ENCODE measurements around the gene EEFSEC.

EEFSEC gene

DNA sequence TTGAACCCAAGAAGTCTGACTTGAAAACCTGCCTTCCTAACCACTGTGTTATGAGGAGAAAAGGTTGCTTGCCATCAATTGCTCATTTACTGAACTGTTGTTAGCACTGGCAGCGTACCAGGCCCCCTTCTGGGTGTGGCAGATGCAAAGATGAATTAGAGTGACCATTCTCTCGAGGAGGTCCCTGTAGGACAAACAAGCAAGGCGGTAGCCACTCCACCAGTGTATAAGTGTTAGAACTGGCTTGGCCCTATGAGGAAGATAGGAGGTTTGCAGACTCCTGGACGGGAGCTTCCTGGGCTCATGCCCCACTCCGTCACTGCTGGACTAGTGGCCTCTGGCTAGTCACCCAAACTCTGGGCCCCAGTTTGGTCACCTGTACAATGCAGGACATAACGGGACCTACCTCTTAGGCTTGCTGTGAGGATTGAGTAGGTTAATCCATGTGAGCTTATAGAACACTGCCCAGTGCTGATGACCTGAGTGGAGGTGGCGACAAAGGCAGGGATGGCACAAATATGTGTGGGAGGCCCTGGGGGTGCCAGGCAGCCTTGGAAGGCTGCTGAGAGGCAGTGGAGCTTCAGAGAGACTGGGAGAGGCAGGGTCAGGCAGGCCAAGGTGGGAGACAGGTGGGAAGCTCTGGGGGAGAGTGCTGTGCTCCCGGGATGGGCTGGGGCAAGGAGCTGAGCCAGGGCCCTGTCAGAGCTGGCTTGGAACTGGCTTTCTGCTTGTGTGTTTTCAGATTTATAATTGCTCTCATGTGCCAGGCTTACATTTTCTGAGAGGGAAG, 167.5 kb downstream of the EEFSEC start:
- peak; percentile 45 for DNase-seq

DNA sequence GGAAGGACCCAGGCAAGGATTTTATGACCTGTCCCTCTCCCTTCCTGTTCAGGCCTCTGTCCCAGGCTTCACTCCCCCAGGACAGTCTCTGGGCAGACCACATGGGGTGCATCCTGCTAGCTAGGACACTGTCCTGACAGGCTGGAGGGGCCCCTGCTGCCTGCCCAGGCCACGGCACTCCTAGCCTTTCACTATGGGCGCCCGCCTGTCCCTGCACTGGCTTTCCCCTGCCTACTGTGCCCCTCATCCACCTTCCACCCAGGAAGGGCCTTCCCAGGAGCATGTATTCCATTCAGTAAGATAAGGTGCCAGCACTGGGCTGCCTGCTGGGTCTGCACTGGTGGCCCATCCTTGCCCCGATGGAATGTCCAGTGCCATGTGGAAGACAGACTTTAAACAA, 168.1 kb downstream of the EEFSEC start:
- DNase-seq, result peak; percentile 40

DNA sequence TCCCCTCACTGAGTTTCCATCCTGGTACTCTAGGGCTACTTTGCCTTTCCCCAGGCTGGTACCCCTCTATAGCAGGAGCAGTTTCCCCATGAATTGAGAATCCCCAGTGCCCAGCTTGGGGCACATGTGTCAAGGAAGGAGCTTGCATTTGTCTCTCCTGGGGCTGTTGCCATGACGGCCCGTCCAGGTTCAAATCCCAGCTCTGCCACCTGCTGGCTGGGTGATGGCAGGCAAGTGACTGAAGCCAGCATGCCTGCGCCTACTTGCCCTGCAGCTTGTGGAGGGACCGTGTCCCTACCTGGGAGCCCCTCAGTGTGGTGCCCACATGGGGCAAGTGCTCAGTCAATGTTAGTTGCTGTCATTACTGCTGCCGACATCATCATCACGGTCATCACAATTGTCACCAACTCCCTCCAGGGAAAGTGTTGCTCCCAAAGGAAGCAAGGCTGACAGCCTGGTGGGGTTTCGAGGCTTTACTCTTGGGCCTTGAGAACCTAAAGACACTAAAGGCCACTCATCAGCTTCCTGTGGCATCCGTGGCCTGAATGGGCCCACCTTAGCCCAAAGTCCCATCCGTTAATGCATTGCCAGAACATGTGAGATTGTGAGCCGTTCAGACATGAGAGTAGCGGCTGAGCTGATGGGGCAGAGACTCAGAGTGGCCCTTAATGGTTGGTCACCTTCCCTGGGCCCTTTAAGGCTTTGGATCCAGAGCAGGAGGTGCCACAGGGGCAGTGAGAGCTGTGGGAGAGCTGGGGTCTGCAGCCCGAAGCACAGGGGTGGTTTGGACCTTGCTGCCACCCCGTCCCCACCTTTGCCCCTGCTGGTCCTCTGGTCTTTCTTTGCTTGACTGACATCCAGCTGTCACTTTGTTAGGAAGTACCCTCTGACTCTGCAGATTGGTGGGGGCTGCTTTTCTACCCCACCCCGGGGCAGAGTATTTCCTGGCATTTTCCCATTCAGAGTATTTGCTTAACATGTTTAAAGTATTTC, 169.0 kb downstream of the EEFSEC start:
- peak; percentile 65 for DNase-seq

DNA sequence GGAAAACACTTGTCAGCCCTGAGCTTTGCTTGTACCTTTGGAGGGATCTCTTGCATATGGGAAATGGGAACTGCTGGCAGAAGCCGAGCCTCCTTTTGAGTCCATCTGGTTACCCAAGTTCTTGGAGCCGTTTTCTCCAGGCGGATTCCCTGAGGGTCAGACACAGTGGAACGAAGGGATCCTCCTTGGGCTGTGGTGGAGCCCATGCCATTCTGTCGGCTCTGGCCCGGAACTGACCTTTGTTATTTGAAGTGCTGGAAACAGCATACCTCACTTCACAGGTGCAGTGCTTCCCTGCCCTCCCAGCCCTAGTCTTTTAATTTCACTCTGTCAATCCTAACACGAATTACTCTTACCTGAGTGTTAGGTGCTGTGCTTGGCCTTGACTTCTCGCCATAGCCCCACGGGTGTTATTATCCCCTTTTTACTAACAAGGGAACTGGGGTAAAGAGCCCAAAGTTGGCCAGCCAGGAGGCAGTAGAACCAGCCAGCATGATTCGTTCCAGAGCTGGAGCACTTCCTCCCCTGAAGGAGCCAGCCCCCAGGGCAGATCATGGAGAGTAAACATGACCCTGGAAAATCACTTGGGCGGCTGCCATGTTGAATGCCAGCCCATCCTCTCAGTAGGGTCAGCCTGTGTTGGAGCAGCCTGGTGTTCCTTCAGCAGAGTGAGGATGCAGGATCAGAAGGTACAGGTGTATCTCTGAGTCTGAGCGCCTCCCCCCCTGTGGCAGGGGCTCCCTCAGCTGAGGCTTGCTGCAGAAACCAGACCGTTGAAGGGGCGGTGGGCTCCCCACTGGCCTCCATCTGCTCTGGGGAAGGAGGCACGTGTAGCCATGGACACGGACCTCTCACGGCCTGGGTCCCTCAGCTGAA, 170.2 kb downstream of the EEFSEC start:
- DNase-seq, result peak; percentile 33

DNA sequence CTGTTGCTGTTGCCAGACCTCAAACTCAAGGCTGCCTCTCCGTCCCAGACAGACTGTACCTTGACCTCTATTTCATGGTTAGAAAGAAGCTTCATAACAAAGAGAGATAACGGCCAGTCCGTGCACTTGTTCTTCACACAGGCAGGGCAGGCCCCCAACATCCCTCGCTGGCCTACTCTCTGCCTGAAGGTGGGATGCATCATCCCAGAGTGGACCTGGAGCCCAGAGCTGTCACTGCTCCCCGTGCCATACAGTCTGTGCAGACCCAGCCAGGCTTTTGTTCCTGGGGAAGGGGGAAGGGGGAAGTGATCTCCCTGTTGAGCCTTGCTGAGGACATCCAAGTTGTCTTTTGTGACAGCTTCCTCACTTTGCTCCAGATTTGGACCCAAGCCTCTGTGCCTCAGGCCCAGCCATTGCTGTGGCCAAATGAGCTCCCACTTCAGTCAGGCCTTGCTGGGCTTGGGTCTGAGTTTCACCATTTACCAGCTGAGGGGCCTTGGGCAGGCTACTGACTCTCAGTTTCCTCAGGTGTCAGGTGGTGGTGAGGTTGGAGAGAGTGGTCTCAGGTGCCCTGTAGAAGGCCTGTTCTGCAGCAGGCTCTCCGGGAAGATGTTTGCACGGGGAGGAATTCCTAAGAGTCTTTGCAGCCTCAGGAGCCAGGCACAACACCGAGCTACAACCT, 171.8 kb downstream of the EEFSEC start:
- peak; percentile 40 for DNase-seq

DNA sequence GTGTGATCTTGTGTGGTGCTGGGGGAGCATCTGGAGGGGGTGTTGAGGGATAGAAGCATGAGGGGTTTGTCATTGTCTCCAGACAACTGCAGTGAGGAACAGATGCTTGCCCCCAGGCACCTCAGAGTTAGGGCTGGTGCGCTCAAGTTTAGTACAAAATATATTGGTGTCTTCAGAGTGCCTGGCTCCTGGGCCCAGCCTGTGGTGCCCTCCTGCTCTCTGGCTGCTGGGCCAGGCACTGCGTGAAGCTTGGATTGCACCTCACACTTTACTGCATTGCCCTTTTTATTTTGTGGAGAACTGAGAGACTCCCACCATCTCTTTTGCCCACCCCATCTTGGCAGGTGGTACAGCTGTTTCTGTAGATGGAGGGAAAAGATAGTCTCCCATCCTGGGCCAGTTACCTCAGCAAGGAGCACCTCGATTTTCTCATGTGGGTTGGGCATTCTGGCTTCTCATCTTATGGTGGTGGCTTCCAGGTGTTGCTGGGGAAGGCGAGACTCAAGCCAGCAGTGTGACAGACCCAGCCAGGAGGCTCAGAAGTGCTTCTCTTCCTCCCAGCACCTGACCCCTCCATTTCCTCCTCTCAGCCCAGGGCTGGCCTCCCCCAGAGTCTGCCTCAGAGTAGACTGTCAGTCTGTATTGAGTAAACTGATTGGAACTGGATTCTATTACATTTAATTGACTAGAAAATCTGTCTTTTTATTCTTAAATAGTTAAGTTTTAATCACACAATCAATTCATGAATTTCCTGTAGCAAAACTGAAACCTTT, 173.0 kb downstream of the EEFSEC start:
- DNase-seq, result peak; percentile 39

DNA sequence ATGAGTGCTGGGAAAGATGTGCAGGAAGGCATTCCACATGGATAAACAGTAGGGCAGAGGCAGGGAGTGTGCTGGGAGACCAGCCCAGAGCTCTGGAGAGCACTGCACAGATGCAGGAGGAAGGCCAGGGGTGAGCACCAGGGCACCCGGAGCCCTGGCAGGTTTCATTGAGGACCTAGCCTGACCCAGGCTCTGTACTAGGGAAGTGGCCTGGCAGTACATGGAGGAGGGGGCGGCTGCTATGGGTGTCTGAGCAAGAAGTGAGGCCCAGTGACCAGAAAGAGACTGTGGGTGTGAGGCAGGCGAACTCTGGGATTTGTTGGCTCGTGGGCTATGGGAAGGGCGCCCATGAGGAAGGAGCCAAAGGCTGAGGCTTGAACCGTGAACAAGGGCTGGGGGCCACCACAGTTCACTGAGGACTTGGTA, 174.3 kb downstream of the EEFSEC start:
- peak; percentile 18 for DNase-seq

DNA sequence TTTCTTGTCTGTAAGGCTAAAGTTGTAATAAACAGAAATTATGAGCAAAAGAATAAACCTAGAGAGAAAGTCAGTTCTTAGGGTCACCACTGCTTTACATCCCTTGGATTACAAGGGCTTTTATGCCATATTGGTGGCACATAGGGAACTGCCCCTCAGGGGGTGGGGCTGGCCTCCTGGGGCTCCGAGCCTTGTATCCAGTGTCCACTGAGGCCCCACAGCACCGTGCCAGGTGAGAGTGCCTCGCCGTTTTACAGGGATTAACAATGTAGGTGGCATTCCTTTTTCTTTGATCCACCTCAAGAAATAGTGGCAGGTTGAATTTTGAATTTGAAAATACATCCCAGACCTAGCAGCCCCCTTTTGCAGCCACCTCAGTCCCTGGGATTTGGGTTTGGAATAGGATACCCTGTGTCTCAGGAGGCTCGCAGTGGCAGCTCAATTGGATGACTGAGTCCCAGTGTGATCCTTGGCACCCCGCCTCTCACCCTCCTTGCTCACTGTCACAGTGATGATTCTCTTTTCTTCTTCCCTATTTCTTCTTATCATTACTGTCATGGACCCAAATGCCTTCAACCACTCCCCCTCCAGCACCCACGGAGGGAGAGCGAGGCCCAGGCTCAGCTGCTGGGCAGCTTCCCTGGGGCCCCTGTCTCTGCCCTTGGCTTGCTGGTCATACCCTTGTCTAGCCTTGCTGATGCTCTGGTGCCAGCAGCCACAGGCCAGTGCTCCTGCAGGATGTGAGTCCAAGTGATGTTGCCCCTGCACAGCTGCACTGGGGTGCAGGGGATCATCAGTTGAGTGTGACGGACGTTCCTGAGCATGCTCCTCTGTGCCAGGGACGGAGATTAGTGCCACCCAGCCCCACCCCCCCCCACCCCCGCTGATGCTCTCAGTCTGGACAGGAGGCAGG, 175.5 kb downstream of the EEFSEC start:
- DNase-seq, result peak; percentile 32

DNA sequence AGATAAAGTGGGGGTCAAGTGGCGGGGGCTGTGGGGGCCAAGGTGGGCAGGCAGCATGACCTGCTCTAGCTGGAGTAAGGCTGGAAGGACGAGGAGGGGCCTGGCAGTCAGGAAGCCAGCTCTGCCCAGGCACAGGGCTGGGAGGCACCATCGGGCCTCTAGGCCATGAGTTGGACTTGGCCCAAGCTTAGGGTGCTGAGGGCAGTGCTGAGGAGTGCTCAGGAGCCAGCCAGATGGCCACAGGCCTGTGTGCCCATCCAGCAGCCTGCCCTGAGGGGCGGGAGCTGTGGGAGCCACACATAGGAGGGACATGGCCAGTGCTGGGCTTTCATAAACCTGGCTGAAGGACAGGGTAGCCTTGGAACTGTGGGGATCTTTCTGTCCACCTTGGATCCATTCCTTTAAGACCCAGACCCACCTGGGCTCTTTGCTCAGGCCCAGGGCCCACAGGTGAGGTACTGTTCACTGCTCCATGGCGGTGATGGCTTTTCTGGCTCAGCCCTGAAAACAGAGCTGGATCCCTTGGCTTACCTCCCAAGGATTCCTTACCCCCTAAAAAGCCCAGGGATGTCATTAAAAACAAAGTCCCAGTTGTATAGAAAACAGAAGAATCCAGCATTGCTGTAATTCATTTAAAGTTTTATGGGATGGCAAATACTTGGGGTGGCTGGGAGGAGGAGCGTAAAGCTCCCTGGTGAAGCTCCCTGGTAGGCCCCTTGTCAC, 176.4 kb downstream of the EEFSEC start:
- DNase-seq, result no peak

DNA sequence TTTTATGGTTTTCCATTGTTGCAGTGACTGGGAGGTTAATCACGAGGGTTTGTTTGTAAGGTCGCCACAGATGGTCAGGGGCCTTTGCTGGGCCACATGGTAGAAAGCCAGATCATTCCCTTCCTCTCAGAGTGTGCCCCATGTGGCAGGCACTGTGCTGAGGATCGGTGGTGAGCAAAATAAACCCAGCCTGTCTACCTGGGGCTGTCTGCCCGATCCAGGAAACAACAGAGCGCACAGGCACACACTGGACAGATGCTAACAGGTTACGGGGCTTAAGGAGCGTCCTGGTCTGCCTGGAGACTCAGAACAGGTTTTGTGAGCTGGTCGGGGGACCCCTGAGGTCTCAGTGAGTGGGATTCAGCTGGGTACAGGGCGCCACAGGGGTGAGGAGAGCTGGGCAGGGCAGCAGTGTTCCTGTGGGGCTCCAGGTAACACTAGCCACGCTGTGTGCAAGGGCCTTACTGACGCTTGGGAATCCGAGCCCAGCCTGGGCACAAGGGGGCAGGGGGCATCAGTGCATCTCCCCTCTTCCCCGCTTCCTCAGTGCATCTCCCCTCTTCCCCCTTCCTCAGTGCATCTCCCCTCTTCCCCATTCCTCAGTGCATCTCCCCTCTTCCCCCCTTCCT, 177.0 kb downstream of the EEFSEC start:
- no peak for DNase-seq

DNA sequence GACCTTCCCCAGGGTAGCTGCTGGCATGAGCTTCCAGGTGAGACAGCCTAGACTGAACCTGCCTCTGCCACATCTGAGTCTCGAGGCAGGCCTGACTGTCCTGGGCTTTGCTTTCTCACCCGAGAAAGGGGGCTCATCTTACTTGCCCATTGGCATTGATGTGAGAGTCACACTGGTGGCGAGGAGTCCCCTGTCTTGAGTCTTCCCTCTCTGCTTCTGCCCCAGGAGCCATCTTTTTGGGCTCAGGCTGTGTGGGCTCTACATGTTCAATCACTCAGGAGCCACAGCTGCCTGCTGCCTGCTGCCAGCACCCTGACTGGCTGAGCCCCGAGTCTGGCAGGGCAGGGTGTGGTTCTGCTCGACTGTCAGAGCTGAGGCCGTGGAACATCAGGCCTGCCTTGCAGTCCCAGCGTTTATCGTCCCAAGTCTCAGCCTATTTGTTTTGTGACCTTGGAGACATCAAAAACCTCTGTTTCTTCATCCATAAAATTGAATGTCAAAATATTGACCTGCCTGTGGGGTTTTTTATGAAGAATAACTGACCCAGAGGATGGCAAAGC, 180.9 kb downstream of the EEFSEC start:
- DNase-seq, result no peak

DNA sequence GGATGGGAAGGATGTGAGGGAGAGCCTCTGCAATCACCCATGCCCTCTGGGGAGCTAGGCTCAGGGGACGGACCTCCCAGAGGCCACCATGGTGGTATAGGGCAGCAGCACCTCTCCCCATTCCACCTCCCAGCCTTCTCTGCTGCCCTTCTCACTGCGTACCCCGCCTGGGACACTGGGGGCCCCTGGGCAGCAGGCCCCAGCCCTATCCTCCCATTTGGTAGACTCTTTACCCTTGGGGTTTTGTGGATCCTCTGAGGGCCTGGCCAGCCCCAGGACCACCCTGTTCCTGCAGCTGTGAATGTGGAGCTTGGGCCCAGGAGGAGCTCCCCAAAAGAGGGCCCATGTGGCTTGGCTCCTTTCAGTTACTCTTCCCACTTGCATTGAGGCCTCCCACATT, 181.5 kb downstream of the EEFSEC start:
- DNase-seq, result no peak

DNA sequence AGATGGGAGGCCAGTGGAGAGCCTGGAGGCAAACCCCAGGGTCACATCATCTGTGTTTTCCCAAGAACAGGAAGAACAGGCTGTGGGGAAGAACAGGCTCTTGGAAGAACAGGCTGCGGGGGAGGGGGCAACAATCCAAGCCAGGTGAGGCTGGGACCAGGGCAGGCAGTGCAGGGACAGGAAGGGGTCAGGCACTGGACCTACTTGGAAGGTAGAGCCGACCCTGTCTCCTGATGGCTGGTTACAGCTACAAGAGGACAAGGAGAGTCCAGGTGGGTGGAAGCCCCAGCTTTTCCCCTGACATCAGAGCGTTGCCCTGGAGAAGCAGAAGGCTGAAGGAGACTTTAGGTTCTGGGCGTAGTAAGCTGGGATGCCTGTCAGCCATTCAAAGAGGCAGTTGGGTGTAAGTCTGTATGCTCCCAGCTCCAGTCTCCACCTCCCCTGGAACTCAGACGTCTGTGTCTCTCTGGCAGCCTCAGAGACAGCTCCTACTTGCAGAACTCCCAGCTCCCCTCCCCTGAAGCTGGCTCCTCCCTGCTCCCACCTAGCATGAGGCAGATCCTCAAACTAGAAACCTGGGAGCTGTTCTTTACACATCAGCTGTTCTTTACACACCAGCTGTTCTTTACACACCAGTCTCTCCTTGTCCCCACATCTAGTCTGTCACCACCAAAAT, 182.5 kb downstream of the EEFSEC start:
- DNase-seq, result no peak

DNA sequence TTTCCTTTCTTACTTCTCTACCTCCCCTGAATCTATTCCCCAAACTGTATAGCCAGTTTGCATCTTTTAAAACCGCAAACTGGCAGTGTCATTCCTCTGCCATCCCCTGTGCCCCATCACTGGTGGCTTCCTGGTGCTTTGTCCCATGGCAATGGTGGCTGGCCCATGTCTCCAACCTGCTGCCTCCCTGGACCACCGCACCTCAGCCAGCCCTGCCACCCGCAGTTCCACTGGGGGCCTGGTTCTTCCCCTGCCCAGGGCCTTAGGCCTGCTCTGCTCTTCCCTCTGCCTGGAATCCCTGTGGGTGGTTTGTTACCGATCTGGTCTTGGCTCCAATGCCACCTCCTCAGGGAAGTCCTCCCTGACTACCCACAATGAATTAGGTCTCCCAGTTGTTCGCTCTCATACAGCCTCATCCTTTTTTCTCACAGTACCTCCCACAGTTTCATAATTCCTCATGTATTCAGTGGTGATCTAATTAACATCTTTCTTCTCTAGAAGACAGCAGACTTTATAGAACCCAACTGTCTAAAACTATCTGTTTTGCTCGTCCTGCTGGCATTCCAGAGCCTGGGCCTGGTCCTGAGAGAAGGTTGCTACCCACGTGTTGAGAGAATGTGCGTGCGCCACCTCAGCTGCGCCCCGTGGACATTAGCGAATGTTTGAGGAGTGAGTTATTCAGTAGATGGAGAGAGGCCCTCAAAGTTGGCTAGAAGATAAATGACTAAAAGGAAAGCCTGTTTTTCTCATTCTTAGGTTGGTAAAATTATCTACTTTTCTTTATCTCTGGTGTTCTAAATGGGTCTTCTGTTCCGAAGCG, 183.3 kb downstream of the EEFSEC start:
- no peak for DNase-seq

DNA sequence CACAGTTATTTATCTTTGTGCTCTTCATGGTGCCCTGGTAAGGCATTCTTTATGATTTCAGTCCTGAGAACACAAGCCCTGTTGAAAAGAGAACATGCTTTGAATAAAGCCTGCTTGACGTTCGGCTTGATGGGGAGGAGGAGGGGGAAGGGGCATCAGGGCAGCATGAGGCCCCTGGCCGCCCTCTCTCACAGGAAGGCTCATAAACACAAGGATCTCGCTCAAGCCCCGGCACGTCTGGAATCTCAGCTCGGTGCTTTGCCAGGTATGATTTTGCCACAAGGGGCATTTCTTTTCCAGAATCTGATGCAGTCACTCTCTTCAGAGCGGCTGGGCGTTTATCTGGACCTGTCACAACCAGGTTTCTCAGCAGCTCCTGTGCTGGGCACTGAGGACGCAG, 184.0 kb downstream of the EEFSEC start:
- no peak for DNase-seq

DNA sequence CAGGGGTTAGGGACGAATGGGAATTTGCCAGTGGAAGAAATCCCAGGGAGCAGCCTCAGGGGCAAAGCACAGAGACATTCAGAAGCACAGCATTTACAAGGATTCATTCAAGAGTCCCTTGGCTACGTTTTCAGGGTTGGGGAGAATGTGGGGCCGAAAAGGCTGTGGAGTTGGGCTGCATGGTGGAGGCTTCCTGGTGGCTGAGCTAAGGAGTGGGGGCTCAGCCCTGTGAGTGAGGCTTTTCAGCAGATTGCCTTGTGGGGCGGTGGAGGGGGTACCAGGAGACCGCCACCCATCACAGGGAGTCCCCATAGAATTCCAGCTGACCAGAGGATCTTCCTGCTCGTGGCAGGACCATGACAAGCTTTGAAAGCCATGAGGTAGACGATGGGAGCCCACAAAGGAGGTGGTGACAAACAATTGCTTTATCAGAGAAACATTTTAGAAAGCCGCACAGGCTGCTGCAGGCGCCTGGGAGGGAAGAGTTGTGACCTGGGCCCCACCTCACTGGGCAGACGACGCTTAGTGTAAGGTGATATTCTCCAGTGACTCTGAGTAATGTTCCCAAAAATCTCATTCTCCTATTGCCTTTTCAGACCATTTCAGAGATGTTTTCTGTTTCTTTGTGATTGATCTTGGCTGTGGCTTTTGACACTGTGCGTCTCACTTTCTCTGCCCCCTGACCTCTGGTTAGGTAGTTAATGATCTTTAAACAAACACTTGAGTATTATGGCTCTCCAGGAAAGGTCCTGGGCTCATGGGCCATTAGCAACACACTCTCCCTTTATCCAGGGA, 185.5 kb downstream of the EEFSEC start:
- DNase-seq, result no peak
